HG02852 (cell line): ENCODE data around the gene SNX18.
"Not testable (repeated sequence)": the region's sequence is repeated elsewhere in the genome, so short reads cannot be mapped to it uniquely, and the experiment has no call there.

ENCODE experiments used
- ATAC-seq: cut with Tn5 transposase; IDR thresholded peaks from one replicate; pipeline ENCODE4 v1.9.1; 2021; ENCODE audit warnings: mild to moderate bottlenecking, moderate library complexity; ENCODE audit not compliant: unreplicated experiment

Gene SNX18

GRCh38 chr5:54517512-54518145, at the start of gene SNX18:
Gene SNX18, plus strand, starts transcription at chr5:54517759. Its CDS starts 194 bp downstream, at chr5:54517953.
- ATAC-seq: peak; percentile 96

GRCh38 chr5:54469622-54470021, 47.9 kb upstream of the SNX18 start:
- peak; percentile 91 for ATAC-seq

GRCh38 chr5:54470128-54470527, 47.4 kb upstream of the SNX18 start:
- ATAC-seq: no peak

GRCh38 chr5:54470677-54471076, 46.9 kb upstream of the SNX18 start:
- ATAC-seq: no peak

GRCh38 chr5:54471398-54471797, 46.2 kb upstream of the SNX18 start:
- no peak for ATAC-seq

- no peak for ATAC-seq
These were observed 40.9 kb upstream of the SNX18 start for GRCh38 chr5:54476682-54477081.

- no peak for ATAC-seq
These were observed 39.5 kb upstream of the SNX18 start for GRCh38 chr5:54477941-54478478.

- no peak for ATAC-seq
These were observed 37.3 kb upstream of the SNX18 start for GRCh38 chr5:54480296-54480695.

GRCh38 chr5:54484219-54484894, 33.2 kb upstream of the SNX18 start:
- no peak for ATAC-seq

- ATAC-seq: not testable (repeated sequence)
These were observed 31.9 kb upstream of the SNX18 start for GRCh38 chr5:54485659-54486058.

GRCh38 chr5:54489648-54489979, 27.9 kb upstream of the SNX18 start:
- ATAC-seq: not testable (repeated sequence)

- ATAC-seq: no peak
These were observed 26.2 kb upstream of the SNX18 start for GRCh38 chr5:54491326-54491725.

- no peak for ATAC-seq
These were observed 25.4 kb upstream of the SNX18 start for GRCh38 chr5:54492178-54492577.

- no peak for ATAC-seq
These were observed 22.5 kb upstream of the SNX18 start for GRCh38 chr5:54495027-54495426.

- no peak for ATAC-seq
These were observed 3.3 kb upstream of the SNX18 start for GRCh38 chr5:54514291-54514690.

- ATAC-seq: no peak
These were observed 2.6 kb upstream of the SNX18 start for GRCh38 chr5:54514841-54515432.

- ATAC-seq: no peak
These were observed 1.9 kb upstream of the SNX18 start for GRCh38 chr5:54515634-54516033.

- no peak for ATAC-seq
These were observed 1.4 kb upstream of the SNX18 start for GRCh38 chr5:54516051-54516655.

GRCh38 chr5:54517174-54517511, 416 bp upstream of the SNX18 start:
- peak; percentile 5 for ATAC-seq

GRCh38 chr5:54518146-54518817, 723 bp downstream of the SNX18 start:
- ATAC-seq: peak; percentile 27

- no peak for ATAC-seq
These were observed 1.4 kb downstream of the SNX18 start for GRCh38 chr5:54518818-54519508.
